Body of pancreas (tissue), 4 donors: ENCODE data around the gene GPR146.

Experiments used
- POLR2A ChIP-seq, 3 donors: fragments of 450-650 bp; IDR thresholded peaks; one replicate each; pipeline ENCODE4 v1.6.1; 2016; ENCODE audit warnings: antibody characterized with exemption in 3 of 3, mild to moderate bottlenecking in 2 of 3
- TF ChIP-seq, protein P1 (sequence below), 7 experiments: fragments of 450-650 bp in 4 of 7; fragments of 200-600 bp in 3 of 7; sonication (generic) in 3 of 7; IDR thresholded peaks; one replicate each; pipeline ENCODE4 v1.5.1; 2016 to 2019; ENCODE audit warnings: antibody characterized with exemption in 7 of 7

DNA sequence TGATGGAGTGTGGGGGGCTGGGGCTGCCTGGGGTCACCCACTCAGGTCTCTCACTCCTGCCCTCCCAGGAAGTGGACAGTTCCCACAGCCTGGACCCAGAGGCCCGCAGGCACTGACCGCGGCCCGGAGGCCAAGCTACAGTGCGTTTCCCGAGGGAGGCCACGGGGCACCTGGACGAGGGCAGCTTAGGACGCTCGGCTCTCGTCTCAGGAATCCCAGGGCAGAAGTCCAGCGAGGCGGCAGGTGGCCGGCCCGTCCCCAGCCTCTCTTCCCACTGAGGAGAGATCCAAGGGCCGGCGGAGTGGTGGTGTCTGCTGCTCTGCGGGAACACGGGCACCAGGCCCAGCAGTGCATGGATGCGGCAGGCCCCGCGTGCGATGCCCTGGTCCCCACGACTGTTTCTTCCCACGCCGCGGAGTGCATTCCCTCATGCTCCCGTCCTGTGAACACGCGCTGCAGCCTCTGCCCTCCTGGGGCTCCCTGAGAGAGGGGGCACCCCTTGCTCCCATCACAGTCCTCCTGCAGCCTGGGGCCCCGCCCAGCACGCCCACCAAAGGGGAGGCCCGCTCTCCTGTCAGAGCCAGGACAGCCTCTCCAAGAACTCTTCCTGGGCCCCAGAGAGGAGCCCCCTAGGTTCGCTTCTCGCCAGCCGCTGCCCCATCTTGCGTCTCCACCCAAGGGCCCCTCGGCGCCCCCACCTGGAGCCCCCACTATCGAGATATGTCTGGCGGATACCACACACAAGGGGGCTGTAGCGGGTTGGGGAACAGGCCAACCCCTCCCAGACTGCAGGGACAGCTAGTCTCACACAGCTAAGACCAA, 24.3 kb upstream of the GPR146 start:
- TF ChIP-seq, protein P1, sequence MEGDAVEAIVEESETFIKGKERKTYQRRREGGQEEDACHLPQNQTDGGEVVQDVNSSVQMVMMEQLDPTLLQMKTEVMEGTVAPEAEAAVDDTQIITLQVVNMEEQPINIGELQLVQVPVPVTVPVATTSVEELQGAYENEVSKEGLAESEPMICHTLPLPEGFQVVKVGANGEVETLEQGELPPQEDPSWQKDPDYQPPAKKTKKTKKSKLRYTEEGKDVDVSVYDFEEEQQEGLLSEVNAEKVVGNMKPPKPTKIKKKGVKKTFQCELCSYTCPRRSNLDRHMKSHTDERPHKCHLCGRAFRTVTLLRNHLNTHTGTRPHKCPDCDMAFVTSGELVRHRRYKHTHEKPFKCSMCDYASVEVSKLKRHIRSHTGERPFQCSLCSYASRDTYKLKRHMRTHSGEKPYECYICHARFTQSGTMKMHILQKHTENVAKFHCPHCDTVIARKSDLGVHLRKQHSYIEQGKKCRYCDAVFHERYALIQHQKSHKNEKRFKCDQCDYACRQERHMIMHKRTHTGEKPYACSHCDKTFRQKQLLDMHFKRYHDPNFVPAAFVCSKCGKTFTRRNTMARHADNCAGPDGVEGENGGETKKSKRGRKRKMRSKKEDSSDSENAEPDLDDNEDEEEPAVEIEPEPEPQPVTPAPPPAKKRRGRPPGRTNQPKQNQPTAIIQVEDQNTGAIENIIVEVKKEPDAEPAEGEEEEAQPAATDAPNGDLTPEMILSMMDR (IDR thresholded peaks at IDR 0.05) = no peak
- no peak for TF ChIP-seq POLR2A (IDR thresholded peaks at IDR 0.05)
